ENCODE measurements around the gene RTN4. TPM values are rescaled to one million over a fixed set of nuclear protein-coding genes. Genes with fewer than 3 reads are reported as not detected.

RTN4 gene
- total RNA-seq, 1 experiment from 2014 or later, result 342 TPM

DNA sequence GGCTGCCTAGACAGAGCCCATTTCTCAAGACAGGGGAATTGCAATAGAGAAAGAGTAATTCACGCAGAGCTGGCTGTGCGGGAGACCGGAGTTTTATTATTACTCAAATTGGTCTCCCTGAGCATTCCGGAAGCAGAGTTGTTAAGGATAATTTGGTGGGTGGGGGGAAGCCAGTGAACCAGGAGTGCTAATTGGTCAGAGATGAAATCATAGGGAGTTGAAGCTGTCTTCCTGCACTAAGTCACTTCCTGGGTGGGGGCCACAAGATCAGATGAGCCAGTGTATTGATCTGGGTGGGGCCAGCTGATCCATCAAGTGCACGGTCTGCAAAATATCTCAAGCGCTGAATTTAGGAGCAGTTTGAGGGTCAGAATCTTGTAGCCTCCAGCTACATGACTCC lies 84.8 kb downstream of the RTN4 start:
- H3K27ac ChIP-seq, result 0 out of 2 replicates have a peak overlapping the region, but pooled peaks have one; percentile 22
- POLR2A ChIA-PET (ENCODE audit: unreplicated experiment), result no interaction called here
- no peak overlapping the region for H3K4me3 ChIP-seq
- TF ChIP-seq EZH2 (IDR thresholded peaks at IDR 0.05; ENCODE audit: low read depth), result no peak
- TF ChIP-seq, protein P1, sequence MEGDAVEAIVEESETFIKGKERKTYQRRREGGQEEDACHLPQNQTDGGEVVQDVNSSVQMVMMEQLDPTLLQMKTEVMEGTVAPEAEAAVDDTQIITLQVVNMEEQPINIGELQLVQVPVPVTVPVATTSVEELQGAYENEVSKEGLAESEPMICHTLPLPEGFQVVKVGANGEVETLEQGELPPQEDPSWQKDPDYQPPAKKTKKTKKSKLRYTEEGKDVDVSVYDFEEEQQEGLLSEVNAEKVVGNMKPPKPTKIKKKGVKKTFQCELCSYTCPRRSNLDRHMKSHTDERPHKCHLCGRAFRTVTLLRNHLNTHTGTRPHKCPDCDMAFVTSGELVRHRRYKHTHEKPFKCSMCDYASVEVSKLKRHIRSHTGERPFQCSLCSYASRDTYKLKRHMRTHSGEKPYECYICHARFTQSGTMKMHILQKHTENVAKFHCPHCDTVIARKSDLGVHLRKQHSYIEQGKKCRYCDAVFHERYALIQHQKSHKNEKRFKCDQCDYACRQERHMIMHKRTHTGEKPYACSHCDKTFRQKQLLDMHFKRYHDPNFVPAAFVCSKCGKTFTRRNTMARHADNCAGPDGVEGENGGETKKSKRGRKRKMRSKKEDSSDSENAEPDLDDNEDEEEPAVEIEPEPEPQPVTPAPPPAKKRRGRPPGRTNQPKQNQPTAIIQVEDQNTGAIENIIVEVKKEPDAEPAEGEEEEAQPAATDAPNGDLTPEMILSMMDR (conservative IDR thresholded peaks at IDR 0.05), result no peak
- intact Hi-C loops (cut with micrococcal nuclease; ENCODE audit: unreplicated experiment), result no loop called here
- H3K4me2 ChIP-seq, result no peak overlapping the region
- DNase-seq, result no peak
- peaks cover 72% of the 10 kb centered on the region for H3F3A ChIP-seq (ENCODE audit: insufficient read depth, low read depth)
- CTCF ChIA-PET, result no interaction called here
- no TSS peak for BruUV-seq (replicated peaks)
- no peaks in the 10 kb centered on the region for H3K27me3 ChIP-seq (ENCODE audit: insufficient read depth, low read depth)
- no peaks in the 10 kb centered on the region for H3K9me2 ChIP-seq (ENCODE audit: insufficient read depth)
- no peak overlapping the region for H2AFZ ChIP-seq
- H3K4me1 ChIP-seq (replicated peaks; ENCODE audit: insufficient read depth), result no peaks in the 10 kb centered on the region
- H3K36me3 ChIP-seq (ENCODE audit: low read depth), result peaks cover 28% of the 10 kb centered on the region
- peaks cover 2% of the 10 kb centered on the region; the same call in 1 of the 2 replicates for H3K79me2 ChIP-seq (ENCODE audit: low read depth)
- H3K9me3 ChIP-seq (ENCODE audit: insufficient read depth, low read depth), result no peaks in the 10 kb centered on the region; the same call in 1 of the 2 replicates
- H4K20me1 ChIP-seq (ENCODE audit: insufficient read depth), result peaks cover 19% of the 10 kb centered on the region

DNA sequence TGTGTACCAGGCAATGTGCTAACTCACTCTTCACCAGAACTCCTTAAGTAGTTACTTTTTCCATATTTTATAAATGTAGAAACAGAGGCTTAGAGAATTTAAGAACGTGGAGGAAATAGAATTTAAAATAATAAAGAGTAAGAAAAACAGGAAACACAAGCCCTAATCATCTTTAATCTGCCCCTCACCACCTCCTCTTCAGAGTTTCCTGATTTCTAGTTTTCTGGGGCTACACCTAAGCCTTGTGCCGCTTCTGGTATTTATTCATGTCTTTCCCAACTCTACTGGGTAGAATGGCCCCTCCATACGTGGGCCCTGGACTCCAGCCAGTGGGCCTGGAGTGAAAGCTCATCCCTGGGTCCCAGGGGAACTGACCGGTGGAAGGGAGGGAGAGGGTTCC lies 85.4 kb downstream of the RTN4 start:
- Histone ChIP-seq H3F3A (ENCODE audit: insufficient read depth, low read depth) (peaks cover 66% of the 10 kb centered on the region), H3K9me3 (ENCODE audit: insufficient read depth, low read depth) (no peaks in the 10 kb centered on the region; the same call in 1 of the 2 replicates), H3K9me2 (ENCODE audit: insufficient read depth) (no peaks in the 10 kb centered on the region), H4K20me1 (ENCODE audit: insufficient read depth) (peaks cover 13% of the 10 kb centered on the region), H3K79me2 (ENCODE audit: low read depth) (no peaks in the 10 kb centered on the region), H3K4me3 (no peak overlapping the region), H2AFZ (no peak overlapping the region), H3K27me3 (ENCODE audit: insufficient read depth, low read depth) (no peaks in the 10 kb centered on the region), H3K4me1 (replicated peaks; ENCODE audit: insufficient read depth) (no peaks in the 10 kb centered on the region), H3K4me2 (no peak overlapping the region), H3K27ac (no peak overlapping the region), H3K36me3 (ENCODE audit: low read depth) (peaks cover 22% of the 10 kb centered on the region)
- POLR2A ChIA-PET (ENCODE audit: unreplicated experiment), result no interaction called here
- DNase-seq, result no peak
- CTCF ChIA-PET, result no interaction called here
- intact Hi-C loops (cut with micrococcal nuclease; ENCODE audit: unreplicated experiment), result no loop called here
- TF ChIP-seq EZH2 (IDR thresholded peaks at IDR 0.05; ENCODE audit: low read depth), result no peak
- TF ChIP-seq, protein P1 (conservative IDR thresholded peaks at IDR 0.05), result no peak
- no TSS peak for BruUV-seq (replicated peaks)

DNA sequence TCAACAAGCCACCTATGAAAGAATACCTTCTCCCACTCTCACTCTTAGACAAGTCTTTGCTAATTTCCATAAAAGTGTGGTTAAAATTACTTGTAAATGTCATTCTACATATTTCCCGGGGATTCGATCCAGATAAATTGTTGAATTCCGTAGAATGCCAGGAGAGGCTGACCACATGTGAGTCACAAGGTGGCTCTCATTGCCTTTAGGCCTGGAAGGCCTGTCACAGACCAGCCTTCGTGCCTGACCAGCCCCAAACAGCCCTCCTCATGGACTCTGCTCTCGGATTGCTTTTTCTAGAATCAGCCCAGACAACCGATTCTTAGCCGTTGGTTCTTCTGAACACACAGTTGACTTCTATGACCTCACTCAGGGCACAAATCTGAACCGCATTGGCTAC lies 86.0 kb downstream of the RTN4 start:
- no TSS peak for BruUV-seq (replicated peaks)
- H3K4me1 ChIP-seq (replicated peaks; ENCODE audit: insufficient read depth), result no peaks in the 10 kb centered on the region
- no peak overlapping the region for H3K4me2 ChIP-seq
- peaks cover 8% of the 10 kb centered on the region; the same call in 1 of the 2 replicates for H4K20me1 ChIP-seq (ENCODE audit: insufficient read depth)
- TF ChIP-seq, protein P1 (conservative IDR thresholded peaks at IDR 0.05), result no peak
- DNase-seq, result no peak
- H3K4me3 ChIP-seq, result no peak overlapping the region
- H3K9me3 ChIP-seq (ENCODE audit: insufficient read depth, low read depth), result no peaks in the 10 kb centered on the region; the same call in 1 of the 2 replicates
- POLR2A ChIA-PET (ENCODE audit: unreplicated experiment), result no interaction called here
- H3K9me2 ChIP-seq (ENCODE audit: insufficient read depth), result no peaks in the 10 kb centered on the region
- intact Hi-C loops (cut with micrococcal nuclease; ENCODE audit: unreplicated experiment), result no loop called here
- H3F3A ChIP-seq (ENCODE audit: insufficient read depth, low read depth), result peaks cover 60% of the 10 kb centered on the region
- H3K79me2 ChIP-seq (ENCODE audit: low read depth), result no peaks in the 10 kb centered on the region
- no peak overlapping the region for H3K27ac ChIP-seq
- H2AFZ ChIP-seq, result no peak overlapping the region
- H3K36me3 ChIP-seq (ENCODE audit: low read depth), result peaks cover 17% of the 10 kb centered on the region
- CTCF ChIA-PET, result no interaction called here
- no peaks in the 10 kb centered on the region for H3K27me3 ChIP-seq (ENCODE audit: insufficient read depth, low read depth)

Measured in PC-9 (cell line).